HepG2 (cell line): ENCODE measurements around the gene RILP. TPM values are rescaled to one million over a fixed set of nuclear protein-coding genes. Genes with fewer than 3 reads are reported as not detected.

Source experiments
- ATAC-seq: fragments of 200-7000 bp; cut with Tn5 transposase; 3 replicates; pipeline ENCODE4 v1.9.1; 2020; ENCODE audit warnings: mild to moderate bottlenecking, moderate library complexity
- BruUV-seq: library from RNA; stranded (reverse); fragments of 400-500 nt; replicated peaks from 2 replicates; lab custom pipeline; 2021; lab: Mats Ljungman, UMichigan
- CTCF ChIA-PET: fragments of 300-600 bp; formaldehyde crosslinking; extraction: SDS; loops from one replicate; lab custom pipeline; 2021; ENCODE audit warnings: low total read pairs, inconsistent platforms, low intra/inter-chr PET ratio; lab: Yijun Ruan, JAX
- POLR2A ChIA-PET: fragments of 350-600 bp; sonication (Branson Sonifier 250); formaldehyde crosslinking; loops from one replicate; lab custom pipeline; 2020; ENCODE audit warnings: antibody characterized with exemption, inconsistent platforms; lab: Yijun Ruan, JAX
- DNase-seq: peaks from one replicate; pipeline ENCODE4 v3.0.0-alpha.2; 2015; ENCODE audit warnings: low spot score
- FAIRE-seq: peaks from 3 replicates; lab custom pipeline; 2011; peaks lifted over from hg19 to GRCh38; lab: Jason Lieb, UNC
- H2AFZ ChIP-seq: one replicate; pipeline ENCODE4 v1.6.1; 2011; ENCODE audit warnings: low read length, inconsistent platforms
- H3K27ac ChIP-seq: fragments of 300-600 bp; 3 replicates; pipeline ENCODE4 v1.8.0; 2011; ENCODE audit warnings: mixed run types, mild to moderate bottlenecking, mixed read lengths, low read length, inconsistent platforms; ENCODE audit not compliant: insufficient read depth; ENCODE audit errors: extremely low read length
- H3K27me3 ChIP-seq, 2 experiments: fragments of 200-600 bp in 1 of 2; 2 replicates in 1 of 2; 3 replicates in 1 of 2; pipeline versions ENCODE4 v1.6.0 to v1.8.0; 2011; ENCODE audit warnings: low read length in 2 of 2, mild to moderate bottlenecking in 2 of 2, moderate library complexity in 2 of 2, inconsistent platforms in 1 of 2; ENCODE audit not compliant: insufficient read depth in 2 of 2, control insufficient read depth in 1 of 2
- H3K36me3 ChIP-seq, 2 experiments: fragments of 200-600 bp in 1 of 2; replicated peaks in 1 of 2; 2 replicates in 1 of 2; 3 replicates in 1 of 2; pipeline versions ENCODE4 v1.5.1 to v1.8.0; 2011; ENCODE audit warnings: low read length in 2 of 2, inconsistent platforms in 1 of 2; ENCODE audit not compliant: insufficient read depth in 2 of 2, control insufficient read depth in 1 of 2
- H3K4me1 ChIP-seq: 2 replicates; pipeline ENCODE4 v1.5.1; 2012; ENCODE audit warnings: low read length, inconsistent platforms; ENCODE audit not compliant: insufficient read depth
- H3K4me2 ChIP-seq: 2 replicates; pipeline ENCODE4 v1.6.0; 2011; ENCODE audit warnings: low read depth, low read length, inconsistent platforms
- H3K4me3 ChIP-seq, 3 experiments: fragments of 200-600 bp in 1 of 3; sonication (generic), shearing (Covaris generic) in 1 of 3; replicated peaks in 1 of 3; 2 replicates each; pipeline ENCODE4 v1.5.1; 2011 to 2016; ENCODE audit warnings: low read length in 3 of 3, inconsistent platforms in 2 of 3, low read depth in 2 of 3, mild to moderate bottlenecking in 2 of 3, control low read depth in 1 of 3, mixed read lengths in 1 of 3; ENCODE audit not compliant: insufficient read depth in 1 of 3
- H3K79me2 ChIP-seq: one replicate; pipeline ENCODE4 v1.6.1; 2011; ENCODE audit warnings: low read length, inconsistent platforms; ENCODE audit not compliant: insufficient read depth
- H3K9ac ChIP-seq: 2 replicates; pipeline ENCODE4 v1.6.0; 2011; ENCODE audit warnings: mild to moderate bottlenecking, low read depth, low read length, inconsistent platforms; ENCODE audit not compliant: insufficient read depth
- H3K9me3 ChIP-seq: 2 replicates; pipeline ENCODE4 v1.5.1; 2012; ENCODE audit warnings: mild to moderate bottlenecking, low read length
- H4K20me1 ChIP-seq: 2 replicates; pipeline ENCODE4 v1.6.0; 2011; ENCODE audit warnings: inconsistent platforms, mild to moderate bottlenecking, low read length, moderate library complexity; ENCODE audit not compliant: insufficient read depth
- BRF2 ChIP-seq: sonication (generic); formaldehyde crosslinking; IDR thresholded peaks from 2 replicates; pipeline ENCODE4 v1.8.1; 2022; ENCODE audit warnings: mild to moderate bottlenecking, missing genetic modification reagents
- CTCF ChIP-seq: sonication (generic); formaldehyde crosslinking; IDR thresholded peaks from 2 replicates; pipeline ENCODE4 v1.5.0; 2020; ENCODE audit warnings: mild to moderate bottlenecking, missing genetic modification reagents, moderate library complexity
- XRCC5 ChIP-seq: fragments of 200-400 bp; formaldehyde crosslinking; optimal IDR thresholded peaks from 2 replicates; pipeline ENCODE3; 2017; ENCODE audit warnings: mild to moderate bottlenecking, low read length
- ZBTB21 ChIP-seq: sonication (generic); formaldehyde crosslinking; IDR thresholded peaks from 2 replicates; pipeline ENCODE4 v1.4.0; 2020; ENCODE audit warnings: missing genetic modification reagents
- ZNF784 ChIP-seq: sonication (generic); formaldehyde crosslinking; IDR thresholded peaks from 2 replicates; pipeline ENCODE4 v1.5.1; 2020; ENCODE audit warnings: missing genetic modification reagents, mild to moderate bottlenecking, borderline replicate concordance
- WGBS: methylation state at CpG from one replicate; pipeline ENCODE4 v1.1.6; 2017; ENCODE audit warnings: low lambda C conversion rate; 5-methylcytosine and 5-hydroxymethylcytosine counted together
- in situ Hi-C: cut with HindIII; loops from 2 replicates; pipeline ENCODE4 v1.10.0; 2017; ENCODE audit warnings: low pct_unique_long_range_greater_than_20kb; ENCODE audit not compliant: extremely low pct_ligation_motif_present
- intact Hi-C: fragments of 100-400 bp; cut with micrococcal nuclease; formaldehyde crosslinking; loops from one replicate; pipeline ENCODE4 v1.10.0; 2022; ENCODE audit not compliant: unreplicated experiment
- polyA plus RNA-seq, 8 experiments: library from polyadenylated mRNA; depleted of rRNA in 3 of 8; stranded (reverse) in 7 of 8; unstranded in 1 of 8; fragments of >200 nt; fragmentation: Illumina TruSeq in 4 of 8; extraction: Trizol in 4 of 8; gene quantifications; 2 replicates each; pipeline versions ENCODE4 v1.2.1 to v1.2.3, GENCODE V29; 2011 to 2016; ENCODE audit warnings: low read depth in 4 of 8, missing spikeins in 1 of 8, mixed read lengths in 1 of 8; ENCODE audit not compliant: insufficient read depth in 1 of 8
- total RNA-seq, 5 experiments: library from RNA; depleted of rRNA; stranded (reverse); fragments of >200 nt; fragmentation: Illumina TruSeq; extraction: Trizol; gene quantifications; 2 replicates each; pipeline ENCODE4 v1.2.3, GENCODE V29; 2016; ENCODE audit warnings: low read depth in 1 of 5
- TF ChIP-seq, protein P1 (sequence below): sonication (generic); formaldehyde crosslinking; IDR thresholded peaks from 2 replicates; pipeline ENCODE4 v1.5.1; 2020; ENCODE audit warnings: mild to moderate bottlenecking, missing genetic modification reagents, borderline replicate concordance
- TF ChIP-seq, protein P2 (sequence below): sonication (generic); formaldehyde crosslinking; IDR thresholded peaks from 2 replicates; pipeline ENCODE4 v1.4.0; 2020; ENCODE audit warnings: missing genetic modification reagents

RILP gene
- total and polyA plus RNA-seq, 2 of the 13 experiments (the other 11 are each of a cell fraction or from before 2014, with no cell fraction given) = 6.6 to 8.1 TPM

- TF ChIP-seq, protein P1, sequence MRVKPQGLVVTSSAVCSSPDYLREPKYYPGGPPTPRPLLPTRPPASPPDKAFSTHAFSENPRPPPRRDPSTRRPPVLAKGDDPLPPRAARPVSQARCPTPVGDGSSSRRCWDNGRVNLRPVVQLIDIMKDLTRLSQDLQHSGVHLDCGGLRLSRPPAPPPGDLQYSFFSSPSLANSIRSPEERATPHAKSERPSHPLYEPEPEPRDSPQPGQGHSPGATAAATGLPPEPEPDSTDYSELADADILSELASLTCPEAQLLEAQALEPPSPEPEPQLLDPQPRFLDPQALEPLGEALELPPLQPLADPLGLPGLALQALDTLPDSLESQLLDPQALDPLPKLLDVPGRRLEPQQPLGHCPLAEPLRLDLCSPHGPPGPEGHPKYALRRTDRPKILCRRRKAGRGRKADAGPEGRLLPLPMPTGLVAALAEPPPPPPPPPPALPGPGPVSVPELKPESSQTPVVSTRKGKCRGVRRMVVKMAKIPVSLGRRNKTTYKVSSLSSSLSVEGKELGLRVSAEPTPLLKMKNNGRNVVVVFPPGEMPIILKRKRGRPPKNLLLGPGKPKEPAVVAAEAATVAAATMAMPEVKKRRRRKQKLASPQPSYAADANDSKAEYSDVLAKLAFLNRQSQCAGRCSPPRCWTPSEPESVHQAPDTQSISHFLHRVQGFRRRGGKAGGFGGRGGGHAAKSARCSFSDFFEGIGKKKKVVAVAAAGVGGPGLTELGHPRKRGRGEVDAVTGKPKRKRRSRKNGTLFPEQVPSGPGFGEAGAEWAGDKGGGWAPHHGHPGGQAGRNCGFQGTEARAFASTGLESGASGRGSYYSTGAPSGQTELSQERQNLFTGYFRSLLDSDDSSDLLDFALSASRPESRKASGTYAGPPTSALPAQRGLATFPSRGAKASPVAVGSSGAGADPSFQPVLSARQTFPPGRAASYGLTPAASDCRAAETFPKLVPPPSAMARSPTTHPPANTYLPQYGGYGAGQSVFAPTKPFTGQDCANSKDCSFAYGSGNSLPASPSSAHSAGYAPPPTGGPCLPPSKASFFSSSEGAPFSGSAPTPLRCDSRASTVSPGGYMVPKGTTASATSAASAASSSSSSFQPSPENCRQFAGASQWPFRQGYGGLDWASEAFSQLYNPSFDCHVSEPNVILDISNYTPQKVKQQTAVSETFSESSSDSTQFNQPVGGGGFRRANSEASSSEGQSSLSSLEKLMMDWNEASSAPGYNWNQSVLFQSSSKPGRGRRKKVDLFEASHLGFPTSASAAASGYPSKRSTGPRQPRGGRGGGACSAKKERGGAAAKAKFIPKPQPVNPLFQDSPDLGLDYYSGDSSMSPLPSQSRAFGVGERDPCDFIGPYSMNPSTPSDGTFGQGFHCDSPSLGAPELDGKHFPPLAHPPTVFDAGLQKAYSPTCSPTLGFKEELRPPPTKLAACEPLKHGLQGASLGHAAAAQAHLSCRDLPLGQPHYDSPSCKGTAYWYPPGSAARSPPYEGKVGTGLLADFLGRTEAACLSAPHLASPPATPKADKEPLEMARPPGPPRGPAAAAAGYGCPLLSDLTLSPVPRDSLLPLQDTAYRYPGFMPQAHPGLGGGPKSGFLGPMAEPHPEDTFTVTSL (CRISPR knock-in tag) = no peak
Measured at GRCh38 chr17:1643293-1643998, 6.2 kb downstream of the RILP start (continued).

- ChIA-PET CTCF (no interaction called here), POLR2A (interaction anchor here (1.6 kb wide), 2 partner anchors 11 to 75 kb away, joined by 6 to 7 read pairs; partner anchors contain the start of gene SLC43A2)
- Histone ChIP-seq H3K9ac (no peak overlapping the region), H2AFZ (no peak overlapping the region), H3K4me3 (no peak overlapping the region), H3K4me1 (peaks cover 58% of the 10 kb centered on the region), H3K9me3 (no peaks in the 10 kb centered on the region), H3K79me2 (no peaks in the 10 kb centered on the region), H3K36me3 (no peaks in the 10 kb centered on the region), H3K4me2 (peak overlapping the region; percentile 2; the same call in 1 of the 2 replicates), H4K20me1 (no peaks in the 10 kb centered on the region), H3K27ac (no peak overlapping the region), H3K27me3 (peaks cover 5 to 42% of the 10 kb centered on the region in 2 experiments; a peak in 4 of 5 replicates)
- ATAC-seq = peak; percentile 56
- FAIRE-seq = no peak
- WGBS = 8% methylated on average over 7 of the region's 12 CpGs
- no peak for TF ChIP-seq ZNF784 (CRISPR knock-in tag)
- TF ChIP-seq CTCF (CRISPR knock-in tag) = peak; percentile 21; the same call in 1 of the 2 replicates
- peak; percentile 29 for TF ChIP-seq XRCC5
- no peak for TF ChIP-seq ZBTB21 (CRISPR knock-in tag)
- TF ChIP-seq, protein P2, sequence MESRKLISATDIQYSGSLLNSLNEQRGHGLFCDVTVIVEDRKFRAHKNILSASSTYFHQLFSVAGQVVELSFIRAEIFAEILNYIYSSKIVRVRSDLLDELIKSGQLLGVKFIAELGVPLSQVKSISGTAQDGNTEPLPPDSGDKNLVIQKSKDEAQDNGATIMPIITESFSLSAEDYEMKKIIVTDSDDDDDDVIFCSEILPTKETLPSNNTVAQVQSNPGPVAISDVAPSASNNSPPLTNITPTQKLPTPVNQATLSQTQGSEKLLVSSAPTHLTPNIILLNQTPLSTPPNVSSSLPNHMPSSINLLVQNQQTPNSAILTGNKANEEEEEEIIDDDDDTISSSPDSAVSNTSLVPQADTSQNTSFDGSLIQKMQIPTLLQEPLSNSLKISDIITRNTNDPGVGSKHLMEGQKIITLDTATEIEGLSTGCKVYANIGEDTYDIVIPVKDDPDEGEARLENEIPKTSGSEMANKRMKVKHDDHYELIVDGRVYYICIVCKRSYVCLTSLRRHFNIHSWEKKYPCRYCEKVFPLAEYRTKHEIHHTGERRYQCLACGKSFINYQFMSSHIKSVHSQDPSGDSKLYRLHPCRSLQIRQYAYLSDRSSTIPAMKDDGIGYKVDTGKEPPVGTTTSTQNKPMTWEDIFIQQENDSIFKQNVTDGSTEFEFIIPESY = peak; percentile 97
- TF ChIP-seq BRF2 (CRISPR knock-in tag) = no peak
- DNase-seq = no peak
- in situ Hi-C loops (no loop called here), intact Hi-C loops (no loop called here)
- no TSS peak for BruUV-seq
Measured at GRCh38 chr17:1641065-1641403, 8.6 kb downstream of the RILP start.
